Astrocyte (in vitro differentiated cells and primary cell): ENCODE data around the gene LHFPL3.

ENCODE experiments used
- CTCF ChIP-seq: IDR thresholded peaks from 2 replicates; pipeline ENCODE4 v1.5.1; 2011; ENCODE audit warnings: low read depth, mild to moderate bottlenecking, inconsistent platforms, low read length, moderate library complexity; ENCODE audit not compliant: insufficient read depth
- EZH2 ChIP-seq: IDR thresholded peaks from 2 replicates; pipeline ENCODE4 v1.6.1; 2012; ENCODE audit warnings: mild to moderate bottlenecking, low read length, inconsistent platforms; ENCODE audit not compliant: insufficient read depth

GRCh38 chr7:104414216-104414615 lies 85.8 kb downstream of the LHFPL3 start:
- TF ChIP-seq CTCF (no peak), EZH2 (no peak)
